SK-N-SH treated with all-trans-retinoic acid at 6 μM for 48 hours (cell line): ENCODE results near the gene FRAS1.

Source experiments
- ATAC-seq: fragments of 200-7000 bp; cut with Tn5 transposase; 3 replicates; pipeline ENCODE4 v1.9.1; 2020; ENCODE audit warnings: mild to moderate bottlenecking, moderate library complexity
- ARNTL ChIP-seq: fragments of 450-650 bp; formaldehyde crosslinking; IDR thresholded peaks from 2 replicates; pipeline ENCODE4 v1.5.0; 2020; ENCODE audit warnings: low read depth, mild to moderate bottlenecking, moderate library complexity, borderline replicate concordance
- CREB5 ChIP-seq: fragments of 250-450 bp; sonication (Bioruptor Pico); IDR thresholded peaks from 2 replicates; pipeline ENCODE4 v1.5.1; 2020; ENCODE audit warnings: low read depth, mild to moderate bottlenecking, moderate library complexity
- CSRNP3 ChIP-seq: fragments of 250-450 bp; sonication (Bioruptor Pico); IDR thresholded peaks from 2 replicates; pipeline ENCODE4 v1.5.1; 2021; ENCODE audit warnings: mild to moderate bottlenecking, moderate library complexity
- ISL1 ChIP-seq: fragments of 250-450 bp; sonication (Bioruptor Pico); IDR thresholded peaks from 2 replicates; pipeline ENCODE4 v2.1.2; 2022; ENCODE audit warnings: mild to moderate bottlenecking, moderate library complexity
- OSR1 ChIP-seq: fragments of 250-450 bp; sonication (Bioruptor Pico); IDR thresholded peaks from 2 replicates; pipeline ENCODE4 v1.8.0; 2022; ENCODE audit warnings: moderate library complexity, mild to moderate bottlenecking, inconsistent platforms
- PATZ1 ChIP-seq: fragments of 250-450 bp; sonication (Bioruptor Pico); IDR thresholded peaks from 2 replicates; pipeline ENCODE4 v1.8.0; 2020; ENCODE audit warnings: mild to moderate bottlenecking, moderate library complexity, borderline replicate concordance
- POU6F1 ChIP-seq: fragments of 250-450 bp; sonication (Bioruptor Pico); IDR thresholded peaks from 2 replicates; pipeline ENCODE4 v1.8.0; 2021; ENCODE audit warnings: low read depth, mild to moderate bottlenecking, moderate library complexity, borderline replicate concordance
- PPARA ChIP-seq: fragments of 250-450 bp; sonication (Bioruptor Pico); IDR thresholded peaks from 2 replicates; pipeline ENCODE4 v1.5.0; 2020; ENCODE audit warnings: mild to moderate bottlenecking, borderline replicate concordance
- RARB ChIP-seq: fragments of 250-450 bp; sonication (Bioruptor Pico); IDR thresholded peaks from 2 replicates; pipeline ENCODE4 v1.8.0; 2021; ENCODE audit warnings: mild to moderate bottlenecking, moderate library complexity
- SNAI2 ChIP-seq: fragments of 250-450 bp; sonication (Bioruptor Pico); IDR thresholded peaks from 2 replicates; pipeline ENCODE4 v1.5.0; 2020; ENCODE audit warnings: mild to moderate bottlenecking, moderate library complexity
- TCF4 ChIP-seq: fragments of 250-450 bp; sonication (Bioruptor Pico); IDR thresholded peaks from 2 replicates; pipeline ENCODE4 v1.8.0; 2021; ENCODE audit warnings: mild to moderate bottlenecking, moderate library complexity, borderline replicate concordance
- TSHZ2 ChIP-seq: fragments of 250-450 bp; sonication (Bioruptor Pico); IDR thresholded peaks from 2 replicates; pipeline ENCODE4 v1.5.0; 2020; ENCODE audit warnings: mild to moderate bottlenecking, moderate library complexity
- ZFP3 ChIP-seq: fragments of 250-450 bp; sonication (Bioruptor Pico); IDR thresholded peaks from 2 replicates; pipeline ENCODE4 v1.5.0; 2020; ENCODE audit warnings: mild to moderate bottlenecking, moderate library complexity
- ZNF565 ChIP-seq: fragments of 450-650 bp; formaldehyde crosslinking; conservative IDR thresholded peaks from 2 replicates; pipeline ENCODE4 v1.5.0; 2020; ENCODE audit warnings: low read depth, mild to moderate bottlenecking, moderate library complexity
- ZNF70 ChIP-seq: fragments of 450-650 bp; formaldehyde crosslinking; IDR thresholded peaks from 2 replicates; pipeline ENCODE4 v1.5.0; 2020; ENCODE audit warnings: mild to moderate bottlenecking, moderate library complexity
- ZNF8 ChIP-seq: fragments of 450-650 bp; formaldehyde crosslinking; IDR thresholded peaks from 2 replicates; pipeline ENCODE4 v1.5.0; 2020; ENCODE audit warnings: mild to moderate bottlenecking, moderate library complexity

The FRAS1 gene

GRCh38 chr4:78457751-78458150 is 400.6 kb downstream of the FRAS1 start:
- no peak for ATAC-seq
- TF ChIP-seq CSRNP3 (CRISPR knock-in tag) (no peak), TCF4 (CRISPR knock-in tag) (no peak), ZNF8 (CRISPR knock-in tag) (no peak), ISL1 (no peak), PPARA (no peak), ZNF565 (no peak), ZNF70 (CRISPR knock-in tag) (no peak), RARB (no peak), CREB5 (CRISPR knock-in tag) (no peak), ARNTL (CRISPR knock-in tag) (no peak), POU6F1 (CRISPR knock-in tag) (no peak), PATZ1 (CRISPR knock-in tag) (no peak), TSHZ2 (CRISPR knock-in tag) (no peak)

GRCh38 chr4:78459327-78459726 is 402.2 kb downstream of the FRAS1 start:
- TF ChIP-seq SNAI2 (CRISPR knock-in tag) (no peak), TCF4 (CRISPR knock-in tag) (no peak)
- TF ChIP-seq, all 23 proteins: peak for 0
- no peak for ATAC-seq

- no peak for ATAC-seq
- no peak for TF ChIP-seq ZFP3
- TF ChIP-seq TSHZ2 (CRISPR knock-in tag), result no peak
- no peak for TF ChIP-seq PATZ1 (CRISPR knock-in tag)
- no peak for TF ChIP-seq OSR1 (CRISPR knock-in tag)
- no peak for TF ChIP-seq ZNF8 (CRISPR knock-in tag)
- no peak for TF ChIP-seq RARB
- no peak for TF ChIP-seq ARNTL (CRISPR knock-in tag)
- no peak for TF ChIP-seq ZNF565
- no peak for TF ChIP-seq CREB5 (CRISPR knock-in tag)
- TF ChIP-seq, all 23 proteins: peak for 0
Observed at GRCh38 chr4:78460368-78460767, 403.2 kb downstream of the FRAS1 start.
